ENCODE measurements around the gene LRRC34.

The LRRC34 gene

DNA sequence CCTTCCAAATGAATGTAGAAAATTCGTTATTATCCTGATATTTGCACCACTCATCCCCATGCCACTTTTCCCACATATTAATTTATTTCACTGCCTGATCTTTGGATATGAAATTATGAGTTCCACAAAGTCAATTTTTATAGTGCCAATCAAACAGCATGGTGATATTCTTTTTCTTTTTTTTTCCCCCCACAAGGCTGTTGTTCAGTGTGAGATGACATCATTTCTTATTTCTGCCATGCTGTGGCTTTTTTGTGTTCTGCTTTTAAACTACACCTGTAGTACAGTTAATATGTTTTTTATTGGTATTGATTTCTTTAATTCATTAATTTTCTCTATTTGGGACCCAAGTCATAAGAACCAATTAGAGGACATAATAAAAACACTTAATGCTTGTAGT, 24.9 kb downstream of the LRRC34 start:
- TF ChIP-seq ZBTB7A (IDR thresholded peaks at IDR 0.05; ENCODE audit: low read depth) (no peak), FOXM1 (IDR thresholded peaks at IDR 0.05; ENCODE audit: borderline replicate concordance, low read depth) (no peak), CEBPB (IDR thresholded peaks at IDR 0.05) (no peak), NFIC (IDR thresholded peaks at IDR 0.05) (no peak), TEAD4 (IDR thresholded peaks at IDR 0.05) (no peak), EP300 (IDR thresholded peaks at IDR 0.05; ENCODE audit: borderline replicate concordance) (no peak), TAF1 (IDR thresholded peaks at IDR 0.05; ENCODE audit: low read depth) (no peak), YY1 (IDR thresholded peaks at IDR 0.05; ENCODE audit: low read depth) (no peak), CREB1 (IDR thresholded peaks at IDR 0.05; ENCODE audit: low read depth) (no peak), RAD21 (IDR thresholded peaks at IDR 0.05; ENCODE audit: low read depth) (no peak), EGR1 (IDR thresholded peaks at IDR 0.05) (no peak), TCF12 (IDR thresholded peaks at IDR 0.05; ENCODE audit: low read depth) (no peak)
- TF ChIP-seq, protein P1, sequence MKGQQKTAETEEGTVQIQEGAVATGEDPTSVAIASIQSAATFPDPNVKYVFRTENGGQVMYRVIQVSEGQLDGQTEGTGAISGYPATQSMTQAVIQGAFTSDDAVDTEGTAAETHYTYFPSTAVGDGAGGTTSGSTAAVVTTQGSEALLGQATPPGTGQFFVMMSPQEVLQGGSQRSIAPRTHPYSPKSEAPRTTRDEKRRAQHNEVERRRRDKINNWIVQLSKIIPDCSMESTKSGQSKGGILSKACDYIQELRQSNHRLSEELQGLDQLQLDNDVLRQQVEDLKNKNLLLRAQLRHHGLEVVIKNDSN (IDR thresholded peaks at IDR 0.05): no peak
- TF ChIP-seq, protein P2, sequence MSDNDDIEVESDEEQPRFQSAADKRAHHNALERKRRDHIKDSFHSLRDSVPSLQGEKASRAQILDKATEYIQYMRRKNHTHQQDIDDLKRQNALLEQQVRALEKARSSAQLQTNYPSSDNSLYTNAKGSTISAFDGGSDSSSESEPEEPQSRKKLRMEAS (IDR thresholded peaks at IDR 0.05): no peak
- TF ChIP-seq, protein P3, sequence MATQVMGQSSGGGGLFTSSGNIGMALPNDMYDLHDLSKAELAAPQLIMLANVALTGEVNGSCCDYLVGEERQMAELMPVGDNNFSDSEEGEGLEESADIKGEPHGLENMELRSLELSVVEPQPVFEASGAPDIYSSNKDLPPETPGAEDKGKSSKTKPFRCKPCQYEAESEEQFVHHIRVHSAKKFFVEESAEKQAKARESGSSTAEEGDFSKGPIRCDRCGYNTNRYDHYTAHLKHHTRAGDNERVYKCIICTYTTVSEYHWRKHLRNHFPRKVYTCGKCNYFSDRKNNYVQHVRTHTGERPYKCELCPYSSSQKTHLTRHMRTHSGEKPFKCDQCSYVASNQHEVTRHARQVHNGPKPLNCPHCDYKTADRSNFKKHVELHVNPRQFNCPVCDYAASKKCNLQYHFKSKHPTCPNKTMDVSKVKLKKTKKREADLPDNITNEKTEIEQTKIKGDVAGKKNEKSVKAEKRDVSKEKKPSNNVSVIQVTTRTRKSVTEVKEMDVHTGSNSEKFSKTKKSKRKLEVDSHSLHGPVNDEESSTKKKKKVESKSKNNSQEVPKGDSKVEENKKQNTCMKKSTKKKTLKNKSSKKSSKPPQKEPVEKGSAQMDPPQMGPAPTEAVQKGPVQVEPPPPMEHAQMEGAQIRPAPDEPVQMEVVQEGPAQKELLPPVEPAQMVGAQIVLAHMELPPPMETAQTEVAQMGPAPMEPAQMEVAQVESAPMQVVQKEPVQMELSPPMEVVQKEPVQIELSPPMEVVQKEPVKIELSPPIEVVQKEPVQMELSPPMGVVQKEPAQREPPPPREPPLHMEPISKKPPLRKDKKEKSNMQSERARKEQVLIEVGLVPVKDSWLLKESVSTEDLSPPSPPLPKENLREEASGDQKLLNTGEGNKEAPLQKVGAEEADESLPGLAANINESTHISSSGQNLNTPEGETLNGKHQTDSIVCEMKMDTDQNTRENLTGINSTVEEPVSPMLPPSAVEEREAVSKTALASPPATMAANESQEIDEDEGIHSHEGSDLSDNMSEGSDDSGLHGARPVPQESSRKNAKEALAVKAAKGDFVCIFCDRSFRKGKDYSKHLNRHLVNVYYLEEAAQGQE (IDR thresholded peaks at IDR 0.05; ENCODE audit: low read depth): no peak

DNA sequence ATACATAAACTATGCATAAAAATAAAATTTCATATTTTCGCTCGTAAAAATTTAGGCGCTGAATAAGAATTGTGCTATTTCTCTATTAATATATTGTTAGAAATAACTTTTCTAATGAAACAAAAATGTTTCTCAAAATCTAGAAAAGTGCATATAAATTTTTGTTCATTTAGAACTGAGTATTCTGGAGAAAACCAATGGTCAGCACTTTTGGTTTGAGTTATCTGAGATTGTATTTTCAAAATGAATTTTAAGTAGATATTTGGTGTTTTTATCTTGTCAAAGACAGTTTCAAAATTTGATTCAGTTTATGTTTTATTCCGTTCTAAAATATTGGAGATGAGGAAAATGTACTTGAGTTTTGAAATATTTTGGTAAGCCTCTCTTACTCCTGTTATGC, 25.6 kb downstream of the LRRC34 start:
- TF ChIP-seq, protein P1 (IDR thresholded peaks at IDR 0.05): no peak
- TF ChIP-seq YY1 (IDR thresholded peaks at IDR 0.05; ENCODE audit: low read depth) (no peak), TEAD4 (IDR thresholded peaks at IDR 0.05) (no peak), CREB1 (IDR thresholded peaks at IDR 0.05; ENCODE audit: low read depth) (no peak), FOXM1 (IDR thresholded peaks at IDR 0.05; ENCODE audit: borderline replicate concordance, low read depth) (no peak), TCF12 (IDR thresholded peaks at IDR 0.05; ENCODE audit: low read depth) (no peak), EGR1 (IDR thresholded peaks at IDR 0.05) (no peak), NFIC (IDR thresholded peaks at IDR 0.05) (no peak), ZBTB7A (IDR thresholded peaks at IDR 0.05; ENCODE audit: low read depth) (no peak), RAD21 (IDR thresholded peaks at IDR 0.05; ENCODE audit: low read depth) (no peak), TAF1 (IDR thresholded peaks at IDR 0.05; ENCODE audit: low read depth) (no peak), EP300 (IDR thresholded peaks at IDR 0.05; ENCODE audit: borderline replicate concordance) (no peak), CEBPB (IDR thresholded peaks at IDR 0.05) (no peak)
- TF ChIP-seq, protein P2 (IDR thresholded peaks at IDR 0.05): no peak
- TF ChIP-seq, protein P3 (IDR thresholded peaks at IDR 0.05; ENCODE audit: low read depth): no peak

DNA sequence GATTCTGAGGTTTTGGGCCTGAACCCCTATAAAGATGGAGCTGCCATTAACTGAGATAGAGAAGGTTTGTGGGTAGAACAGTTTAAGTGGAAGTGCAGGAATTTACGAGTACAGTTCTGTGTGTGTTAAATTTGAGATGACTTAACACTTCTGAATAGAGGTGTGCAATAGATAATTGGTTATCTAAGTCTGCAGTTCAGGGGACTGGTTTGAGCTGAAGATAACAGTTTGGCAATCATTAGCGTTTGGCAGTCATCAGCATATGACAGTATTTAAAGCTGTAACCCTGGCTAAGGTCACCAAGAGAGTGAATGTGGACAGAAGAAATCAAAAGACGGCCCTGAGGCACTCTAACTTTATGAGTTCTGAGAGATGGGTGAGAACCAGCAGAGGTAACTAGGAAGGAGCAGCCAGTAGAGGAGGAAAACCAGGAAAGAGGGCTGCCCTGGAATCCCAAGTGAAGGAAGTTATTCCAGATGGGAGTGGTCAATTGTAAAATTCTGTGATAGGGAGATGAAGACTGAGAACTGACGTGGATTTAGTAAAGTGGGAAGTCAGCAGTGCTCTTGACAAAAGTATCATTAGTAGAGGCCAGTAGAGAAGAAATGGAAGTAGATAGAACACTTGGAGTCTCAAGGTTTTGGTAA, 31.4 kb downstream of the LRRC34 start:
- no peak for TF ChIP-seq EGR1 (IDR thresholded peaks at IDR 0.05)
- no peak for TF ChIP-seq RAD21 (IDR thresholded peaks at IDR 0.05; ENCODE audit: low read depth)
- TF ChIP-seq TCF12 (IDR thresholded peaks at IDR 0.05; ENCODE audit: low read depth): no peak
- TF ChIP-seq, protein P3 (IDR thresholded peaks at IDR 0.05; ENCODE audit: low read depth): no peak

DNA sequence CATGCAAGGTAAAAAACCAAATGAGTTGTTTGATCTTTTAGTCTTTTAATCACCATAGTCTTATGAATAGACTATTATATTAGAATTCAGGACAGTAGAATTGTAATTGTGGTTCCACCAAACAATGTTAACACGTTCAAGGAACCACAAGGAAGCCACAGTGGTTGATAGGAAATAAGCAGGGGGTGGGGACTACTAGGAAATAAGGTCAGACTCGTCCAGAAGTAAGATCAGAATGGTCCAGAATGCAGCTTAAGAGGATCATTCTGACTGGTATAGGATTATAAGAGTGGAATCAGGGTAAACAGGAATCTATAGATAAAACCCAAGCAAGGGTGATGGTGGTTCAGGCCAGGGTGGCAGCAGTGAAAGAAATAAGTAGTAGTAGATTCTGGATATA, 32.0 kb downstream of the LRRC34 start:
- TF ChIP-seq CREB1 (IDR thresholded peaks at IDR 0.05; ENCODE audit: low read depth) (no peak), EGR1 (IDR thresholded peaks at IDR 0.05) (no peak), TEAD4 (IDR thresholded peaks at IDR 0.05) (no peak), ZBTB7A (IDR thresholded peaks at IDR 0.05; ENCODE audit: low read depth) (no peak), TCF12 (IDR thresholded peaks at IDR 0.05; ENCODE audit: low read depth) (no peak), YY1 (IDR thresholded peaks at IDR 0.05; ENCODE audit: low read depth) (no peak)
- TF ChIP-seq, protein P3 (IDR thresholded peaks at IDR 0.05; ENCODE audit: low read depth): no peak
- TF ChIP-seq, protein P2 (IDR thresholded peaks at IDR 0.05): no peak
- TF ChIP-seq, protein P1 (IDR thresholded peaks at IDR 0.05): no peak

Data from Ishikawa (cell line).